Measurements from ENCODE around the gene PCYT1A. TPM values are rescaled to one million over a fixed set of nuclear protein-coding genes. Genes with fewer than 3 reads are reported as not detected.
"Not testable (repeated sequence)": the region's sequence is repeated elsewhere in the genome, so short reads cannot be mapped to it uniquely, and the experiment has no call there.

PCYT1A gene
- total RNA-seq = 89.6 TPM
- long read RNA-seq, transcript PCYT1A-206 (9 exons, 1,482 nt) = major isoform, 35 of 135 reads
- long read RNA-seq, partial matches to known transcripts = 11 of 135 reads
- long read RNA-seq, other reads (novel, unspliced or antisense) = 88 of 135 reads

GRCh38 chr3:196287440-196288140 lies at the start of gene PCYT1A:
Gene PCYT1A (minus strand): TSS chr3:196287726. CDS start chr3:196270531, 17,195 bp downstream.
- intact Hi-C loops (cut with DNase I) = no loop called here
- DNase-seq (peak; percentile 95), ATAC-seq (ENCODE audit: poor library complexity) (peak; percentile 98)

GRCh38 chr3:196336319-196337145 lies 49.0 kb upstream of the PCYT1A start:
- no peak for ATAC-seq (ENCODE audit: poor library complexity)

GRCh38 chr3:196335503-196335948 lies 48.0 kb upstream of the PCYT1A start:
- DNase-seq (no peak), ATAC-seq (ENCODE audit: poor library complexity) (no peak)
- intact Hi-C loops (cut with DNase I) = no loop called here

More at GRCh38 chr3:196336319-196337145, 49.0 kb upstream of the PCYT1A start:
- no peak for DNase-seq
- intact Hi-C loops (cut with DNase I) = no loop called here

GRCh38 chr3:196334982-196335381 lies 47.5 kb upstream of the PCYT1A start:
- intact Hi-C loops (cut with DNase I) = no loop called here
- ATAC-seq (ENCODE audit: poor library complexity) (no peak), DNase-seq (no peak)

- DNase-seq (no peak), ATAC-seq (ENCODE audit: poor library complexity) (peak; percentile 66)
- intact Hi-C loops (cut with DNase I) = no loop called here
These were observed 44.6 kb upstream of the PCYT1A start for GRCh38 chr3:196332168-196332567.

GRCh38 chr3:196327405-196327804 lies 39.9 kb upstream of the PCYT1A start:
- DNase-seq (no peak), ATAC-seq (ENCODE audit: poor library complexity) (no peak)
- intact Hi-C loops (cut with DNase I) = no loop called here

GRCh38 chr3:196326936-196327335 lies 39.4 kb upstream of the PCYT1A start:
- ATAC-seq (ENCODE audit: poor library complexity) (no peak), DNase-seq (no peak)
- intact Hi-C loops (cut with DNase I) = no loop called here

GRCh38 chr3:196323691-196324090 lies 36.2 kb upstream of the PCYT1A start:
- intact Hi-C loops (cut with DNase I) = no loop called here
- no peak for DNase-seq
- no peak for ATAC-seq (ENCODE audit: poor library complexity)

GRCh38 chr3:196323016-196323415 lies 35.5 kb upstream of the PCYT1A start:
- no peak for DNase-seq
- ATAC-seq (ENCODE audit: poor library complexity) = no peak
- intact Hi-C loops (cut with DNase I) = no loop called here

GRCh38 chr3:196321162-196321561 lies 33.6 kb upstream of the PCYT1A start:
- intact Hi-C loops (cut with DNase I) = no loop called here
- ATAC-seq (ENCODE audit: poor library complexity) (no peak), DNase-seq (no peak)

- DNase-seq = no peak
- no peak for ATAC-seq (ENCODE audit: poor library complexity)
- intact Hi-C loops (cut with DNase I) = no loop called here
These were observed 32.6 kb upstream of the PCYT1A start for GRCh38 chr3:196320137-196320536.

GRCh38 chr3:196317687-196318467 lies 30.4 kb upstream of the PCYT1A start, which contains the start of gene DYNLT2B:
Gene DYNLT2B (minus strand): TSS chr3:196318240. CDS start chr3:196318152, 88 bp downstream.
- DNase-seq (peak; percentile 93), ATAC-seq (ENCODE audit: poor library complexity) (peak; percentile 99)
- intact Hi-C loops (cut with DNase I) = no loop called here

GRCh38 chr3:196316799-196317686 lies 29.5 kb upstream of the PCYT1A start:
- ATAC-seq (ENCODE audit: poor library complexity); DNase-seq; intact Hi-C loops (cut with DNase I): not testable (repeated sequence)

GRCh38 chr3:196315821-196316220 lies 28.3 kb upstream of the PCYT1A start:
- ATAC-seq (ENCODE audit: poor library complexity) (no peak), DNase-seq (no peak)
- intact Hi-C loops (cut with DNase I) = no loop called here

- no peak for ATAC-seq (ENCODE audit: poor library complexity)
- DNase-seq = no peak
- intact Hi-C loops (cut with DNase I) = no loop called here
These were observed 27.1 kb upstream of the PCYT1A start for GRCh38 chr3:196314597-196314996.

GRCh38 chr3:196314086-196314485 lies 26.6 kb upstream of the PCYT1A start:
- intact Hi-C loops (cut with DNase I); DNase-seq; ATAC-seq (ENCODE audit: poor library complexity): not testable (repeated sequence)

GRCh38 chr3:196302960-196303359 lies 15.4 kb upstream of the PCYT1A start:
- DNase-seq; intact Hi-C loops (cut with DNase I); ATAC-seq (ENCODE audit: poor library complexity): not testable (repeated sequence)

- intact Hi-C loops (cut with DNase I); DNase-seq; ATAC-seq (ENCODE audit: poor library complexity): not testable (repeated sequence)
These were observed 15.0 kb upstream of the PCYT1A start for GRCh38 chr3:196302551-196302950.
